HEK293T (cell line): ENCODE results near the gene DDOST.

Source experiments
- ARNT ChIP-seq: fragments of 450-650 bp; IDR thresholded peaks from 2 replicates; pipeline ENCODE4 v1.6.1; 2017; ENCODE audit warnings: mild to moderate bottlenecking
- BHLHE40 ChIP-seq: fragments of 450-650 bp; IDR thresholded peaks from 2 replicates; pipeline ENCODE4 v1.6.1; 2016; ENCODE audit warnings: mild to moderate bottlenecking, moderate library complexity, borderline replicate concordance
- CTBP1 ChIP-seq: fragments of 450-650 bp; IDR thresholded peaks from 2 replicates; pipeline ENCODE4 v1.6.1; 2016; ENCODE audit warnings: borderline replicate concordance
- ELF4 ChIP-seq: fragments of 450-650 bp; IDR thresholded peaks from 2 replicates; pipeline ENCODE4 v1.6.1; 2017; ENCODE audit warnings: antibody characterized with exemption
- FOXA1 ChIP-seq: fragments of 450-650 bp; IDR thresholded peaks from 2 replicates; pipeline ENCODE4 v1.6.1; 2016; ENCODE audit warnings: mild to moderate bottlenecking
- FOXM1 ChIP-seq: fragments of 450-650 bp; IDR thresholded peaks from 2 replicates; pipeline ENCODE4 v1.6.1; 2017; ENCODE audit warnings: mild to moderate bottlenecking, borderline replicate concordance
- HDGF ChIP-seq: fragments of 450-650 bp; IDR thresholded peaks from 2 replicates; pipeline ENCODE4 v1.6.1; 2017; ENCODE audit warnings: antibody characterized with exemption, borderline replicate concordance
- L3MBTL2 ChIP-seq: fragments of 450-650 bp; conservative IDR thresholded peaks from 2 replicates; pipeline ENCODE4 v1.6.1; 2016; ENCODE audit warnings: mild to moderate bottlenecking
- LEF1 ChIP-seq: fragments of 450-650 bp; IDR thresholded peaks from 2 replicates; pipeline ENCODE4 v1.6.1; 2017; ENCODE audit warnings: mild to moderate bottlenecking, borderline replicate concordance
- NFRKB ChIP-seq: fragments of 450-650 bp; IDR thresholded peaks from 2 replicates; pipeline ENCODE4 v1.6.1; 2016; ENCODE audit warnings: mild to moderate bottlenecking, moderate library complexity
- SP1 ChIP-seq: fragments of 450-650 bp; IDR thresholded peaks from 2 replicates; pipeline ENCODE4 v1.6.1; 2017
- SUZ12 ChIP-seq: fragments of 450-650 bp; IDR thresholded peaks from 2 replicates; pipeline ENCODE4 v1.6.1; 2016; ENCODE audit warnings: mild to moderate bottlenecking
- TARDBP ChIP-seq: fragments of 450-650 bp; IDR thresholded peaks from 2 replicates; pipeline ENCODE4 v1.6.1; 2016
- TF ChIP-seq, protein P1 (sequence below): fragments of 450-650 bp; IDR thresholded peaks from 2 replicates; pipeline ENCODE4 v1.6.1; 2016

DNA sequence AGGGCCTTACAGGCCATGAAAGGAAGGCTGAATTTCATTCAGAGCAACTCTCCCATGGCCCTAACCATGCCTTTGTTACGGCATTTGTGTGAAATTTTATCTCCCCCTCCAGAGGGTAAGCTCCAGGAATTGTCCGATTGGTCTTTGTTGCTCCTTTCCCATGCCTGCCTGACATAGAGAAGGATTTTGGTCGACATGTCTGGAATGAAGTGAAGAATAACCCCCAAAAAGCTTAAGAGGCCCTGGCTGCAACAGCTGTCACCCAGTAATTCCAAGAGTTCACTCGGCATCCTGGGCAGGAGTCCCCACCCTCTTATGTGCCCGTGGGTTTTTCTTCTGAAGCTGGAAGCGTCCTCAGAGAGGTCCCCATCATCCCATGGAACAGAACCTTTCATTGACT lies 51.6 kb downstream of the DDOST start:
- TF ChIP-seq FOXM1 (no peak), LEF1 (no peak), FOXA1 (no peak), SUZ12 (no peak), CTBP1 (no peak), ARNT (no peak), ELF4 (no peak), HDGF (no peak), TARDBP (no peak), SP1 (no peak), BHLHE40 (no peak), NFRKB (no peak), L3MBTL2 (no peak)
- TF ChIP-seq, protein P1, sequence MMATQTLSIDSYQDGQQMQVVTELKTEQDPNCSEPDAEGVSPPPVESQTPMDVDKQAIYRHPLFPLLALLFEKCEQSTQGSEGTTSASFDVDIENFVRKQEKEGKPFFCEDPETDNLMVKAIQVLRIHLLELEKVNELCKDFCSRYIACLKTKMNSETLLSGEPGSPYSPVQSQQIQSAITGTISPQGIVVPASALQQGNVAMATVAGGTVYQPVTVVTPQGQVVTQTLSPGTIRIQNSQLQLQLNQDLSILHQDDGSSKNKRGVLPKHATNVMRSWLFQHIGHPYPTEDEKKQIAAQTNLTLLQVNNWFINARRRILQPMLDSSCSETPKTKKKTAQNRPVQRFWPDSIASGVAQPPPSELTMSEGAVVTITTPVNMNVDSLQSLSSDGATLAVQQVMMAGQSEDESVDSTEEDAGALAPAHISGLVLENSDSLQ: no peak
